22Rv1 (cell line): ENCODE data around the gene HCRT.
A peak's percentile ranks its signal among the peaks of the same experiment; 100 is the strongest.

Experiments used
- H3K27ac ChIP-seq: fragments of 450-650 bp; 2 replicates; pipeline ENCODE4 v1.5.1; 2017
- CTCF ChIP-seq: fragments of 450-650 bp; IDR thresholded peaks from 2 replicates; pipeline ENCODE4 v1.5.1; 2017; ENCODE audit warnings: mild to moderate bottlenecking
- ZFX ChIP-seq: fragments of 450-650 bp; IDR thresholded peaks from 2 replicates; pipeline ENCODE4 v1.6.1; 2017; ENCODE audit warnings: antibody characterized with exemption, borderline replicate concordance

Gene HCRT

GRCh38 chr17:42184713-42185620, at the start of gene HCRT:
Gene HCRT (minus strand): TSS chr17:42185452. CDS start chr17:42185365, 87 bp downstream.
- TF ChIP-seq CTCF = no peak
- TF ChIP-seq ZFX = no peak
- H3K27ac ChIP-seq = no peak within 1 kb of the TSS

GRCh38 chr17:42233994-42234393, 48.7 kb upstream of the HCRT start:
- TF ChIP-seq CTCF (no peak), ZFX (no peak)

GRCh38 chr17:42233156-42233555, 47.9 kb upstream of the HCRT start:
- no peak overlapping the region for H3K27ac ChIP-seq
- TF ChIP-seq ZFX (no peak), CTCF (no peak)

More at GRCh38 chr17:42233994-42234393, 48.7 kb upstream of the HCRT start:
- no peak overlapping the region for H3K27ac ChIP-seq

GRCh38 chr17:42230225-42230624, 45.0 kb upstream of the HCRT start:
- no peak for TF ChIP-seq CTCF
- no peak for TF ChIP-seq ZFX
- H3K27ac ChIP-seq = no peak overlapping the region

- H3K27ac ChIP-seq = peak overlapping the region; percentile 9; the same call in 1 of the 2 replicates
- TF ChIP-seq ZFX = no peak
- no peak for TF ChIP-seq CTCF
These were observed 42.8 kb upstream of the HCRT start for GRCh38 chr17:42227849-42228700.

- H3K27ac ChIP-seq = no peak overlapping the region
- no peak for TF ChIP-seq CTCF
- no peak for TF ChIP-seq ZFX
These were observed 40.4 kb upstream of the HCRT start for GRCh38 chr17:42225646-42226045.

- TF ChIP-seq CTCF (no peak), ZFX (no peak)
- H3K27ac ChIP-seq = no peak overlapping the region
These were observed 39.4 kb upstream of the HCRT start for GRCh38 chr17:42224651-42225050.
